IPS DF 4.7 (cell line): Measurements from ENCODE around the gene SPOCD1.

ENCODE experiments used
- DNase-seq: peaks from one replicate; pipeline ENCODE4 v3.0.0-alpha.2; 2013; ENCODE audit warnings: low spot score; ENCODE audit errors: extremely low read depth

SPOCD1 gene

DNA sequence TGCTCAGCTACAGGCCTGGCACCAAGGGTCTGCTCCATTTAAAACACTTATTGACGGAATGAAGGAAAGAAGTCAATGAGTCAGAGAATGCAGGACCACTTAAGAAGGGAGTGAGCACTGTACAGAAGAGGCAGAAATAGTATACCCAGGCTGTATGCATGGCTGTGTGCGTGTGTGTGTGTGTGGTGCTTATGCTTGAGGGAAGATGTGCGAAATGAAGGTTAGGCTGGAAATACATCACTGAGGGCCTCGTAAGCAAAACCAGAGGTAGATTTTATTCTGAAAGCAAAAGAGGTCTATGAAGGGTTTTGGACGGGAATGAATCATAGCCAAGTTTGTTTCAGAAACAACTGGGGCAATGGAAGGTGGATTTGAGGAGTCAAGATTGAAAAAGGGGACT, 42.0 kb downstream of the SPOCD1 start:
- no peak for DNase-seq

DNA sequence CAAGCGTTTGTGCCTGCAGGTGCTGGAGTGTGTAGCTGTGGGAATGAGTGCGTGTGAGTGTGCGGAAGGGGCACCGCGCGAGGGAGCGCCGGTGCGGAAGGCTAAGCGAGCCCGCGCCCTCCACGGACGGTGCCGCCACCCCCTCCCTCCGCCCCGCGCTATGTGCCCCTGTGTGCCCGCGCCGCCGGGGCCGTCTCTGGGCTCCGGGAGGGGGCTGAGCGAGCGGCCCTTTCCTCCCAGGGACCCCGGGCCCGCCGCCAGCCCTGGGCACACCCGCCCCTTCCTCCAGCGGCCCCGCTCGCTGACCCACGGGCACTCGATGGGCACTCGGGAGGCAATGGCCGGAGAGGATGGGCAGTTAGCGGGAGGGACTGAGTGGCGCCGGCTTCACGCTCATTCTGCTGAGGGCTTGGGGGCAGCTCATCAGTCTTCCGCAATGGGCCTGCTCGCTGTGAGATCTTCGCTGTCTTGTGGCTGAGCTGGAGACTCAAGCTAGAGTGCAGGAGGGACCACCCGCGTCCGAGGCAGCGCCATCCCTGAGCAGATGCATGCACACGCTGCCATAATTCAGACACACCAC, 43.1 kb downstream of the SPOCD1 start:
- DNase-seq: no peak

DNA sequence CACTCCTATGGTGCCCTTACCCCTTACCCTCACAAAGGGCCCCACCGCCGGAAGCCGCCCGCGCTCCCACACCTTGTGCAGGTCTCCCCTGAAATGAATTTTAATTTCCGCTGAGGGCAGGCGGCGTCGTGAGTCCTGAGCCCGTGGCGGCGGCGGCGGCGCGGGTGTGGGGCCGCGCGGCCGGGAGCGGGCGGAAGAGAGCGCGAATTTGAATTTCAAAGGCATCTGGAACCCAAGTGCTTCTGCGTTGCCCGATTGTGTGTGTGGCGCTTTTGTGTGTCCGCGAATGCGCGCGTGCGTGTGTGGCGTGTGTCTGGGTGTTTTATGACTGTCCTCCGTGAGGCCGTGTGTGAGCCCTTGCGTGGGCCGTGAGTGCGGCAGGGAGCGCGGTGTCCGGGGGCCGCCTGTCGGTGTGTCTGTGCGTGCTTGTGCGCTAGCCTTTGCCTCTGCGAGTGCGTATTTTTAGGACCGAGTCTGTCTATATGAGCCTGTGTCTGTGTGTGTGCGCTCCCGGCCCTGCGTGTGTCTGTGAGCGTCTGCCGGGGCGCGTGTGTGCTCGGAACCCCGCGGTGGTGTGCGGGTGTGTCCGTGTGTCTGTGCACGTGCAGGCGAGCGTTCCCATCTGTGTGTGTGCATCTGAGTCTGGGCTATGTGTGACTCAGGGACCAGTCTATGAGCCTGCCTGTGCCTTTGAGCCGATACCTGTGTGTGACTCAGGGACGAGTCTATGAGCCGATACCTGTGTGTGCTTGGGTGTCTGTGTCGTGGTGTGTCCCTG, 43.7 kb downstream of the SPOCD1 start:
- no peak for DNase-seq

GRCh38 chr1:31769720-31770390, 46.0 kb downstream of the SPOCD1 start:
- no peak for DNase-seq

- DNase-seq: no peak
Measured at GRCh38 chr1:31768939-31769704, 46.7 kb downstream of the SPOCD1 start.

GRCh38 chr1:31768407-31768907, 47.4 kb downstream of the SPOCD1 start:
- DNase-seq: no peak

DNA sequence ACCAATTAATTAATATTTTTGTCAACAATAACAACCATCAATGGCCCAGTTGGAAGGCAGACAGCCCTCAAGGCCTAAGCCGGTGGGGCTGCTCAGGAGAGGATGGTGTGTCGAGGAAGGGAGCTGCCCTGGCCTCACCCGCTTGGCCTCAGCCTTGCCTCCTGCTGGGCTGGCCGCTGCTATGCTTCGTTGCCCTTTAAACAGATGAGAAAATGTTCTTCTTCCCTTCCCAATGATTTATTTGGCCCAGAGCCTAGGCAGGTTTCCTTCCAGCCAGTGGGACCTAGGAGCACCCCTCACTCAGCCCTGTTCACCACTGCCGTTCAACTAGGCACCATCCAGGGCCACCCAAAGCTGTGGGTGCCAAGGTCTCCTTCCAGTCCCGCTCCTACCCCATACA, 48.6 kb downstream of the SPOCD1 start:
- DNase-seq: no peak

GRCh38 chr1:31765516-31765915, 50.3 kb downstream of the SPOCD1 start:
- no peak for DNase-seq

DNA sequence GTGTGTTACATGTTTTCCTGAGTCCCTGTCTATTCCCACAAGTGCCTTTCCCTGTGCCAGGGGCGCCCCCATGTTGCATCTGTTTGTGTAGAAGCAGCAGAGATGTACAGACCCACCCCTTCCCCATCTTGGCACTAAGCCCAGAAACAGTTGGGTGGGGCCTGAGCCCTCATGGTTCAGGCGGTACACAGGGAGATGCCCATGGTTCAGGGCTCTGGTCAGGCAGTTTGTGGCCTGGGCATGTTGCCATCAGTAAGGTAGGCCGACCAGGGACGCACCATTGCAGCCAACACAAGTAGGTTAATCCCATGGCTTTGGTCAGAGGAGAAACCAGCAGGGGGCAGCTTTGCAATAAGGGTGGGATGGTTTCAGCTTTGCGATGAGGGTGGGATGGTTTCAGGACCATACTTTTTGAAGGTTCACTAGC, 50.8 kb downstream of the SPOCD1 start:
- DNase-seq: no peak

DNA sequence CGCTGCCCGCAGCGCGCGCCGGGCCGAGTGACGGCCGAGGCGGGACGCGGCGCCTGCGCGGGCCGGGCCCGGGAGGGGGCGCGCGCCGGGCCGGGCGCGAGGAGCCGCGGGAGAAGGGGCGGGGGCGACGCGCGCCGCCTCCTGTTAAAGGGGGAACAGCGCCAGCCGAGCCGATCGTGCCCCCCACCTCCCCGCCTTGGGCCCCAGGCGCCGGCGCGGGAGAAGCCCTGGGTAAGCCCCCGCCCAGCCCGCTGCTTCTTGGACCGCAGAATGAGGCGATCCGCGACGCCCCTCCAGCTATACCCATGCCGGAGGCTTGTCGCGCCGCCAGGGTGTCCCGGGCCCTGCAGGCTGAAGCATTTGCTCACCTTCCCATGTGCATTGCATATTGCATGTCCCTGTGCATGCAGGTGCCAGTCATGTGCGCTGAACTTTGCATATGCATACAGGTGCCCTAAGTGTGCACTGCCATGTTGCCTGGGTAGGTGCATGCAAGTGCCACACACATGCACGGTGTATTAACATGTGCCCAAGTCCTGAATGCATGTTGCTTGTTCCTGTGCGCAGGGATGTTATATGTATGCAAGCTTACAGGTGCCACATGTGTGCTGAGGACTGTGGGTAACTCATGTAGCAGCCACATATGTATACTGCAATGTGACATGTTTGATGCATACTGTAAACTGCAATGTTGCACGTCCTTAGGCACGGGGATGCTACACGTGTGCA, 51.3 kb downstream of the SPOCD1 start, which contains the start of gene ADGRB2:
Gene ADGRB2 (minus strand): TSS at position 29 of the 729 bp plus-strand sequence. CDS start 7,119 bp downstream, outside the sequence.
- DNase-seq: no peak

GRCh38 chr1:31763671-31764311, 52.0 kb downstream of the SPOCD1 start:
- DNase-seq: no peak

DNA sequence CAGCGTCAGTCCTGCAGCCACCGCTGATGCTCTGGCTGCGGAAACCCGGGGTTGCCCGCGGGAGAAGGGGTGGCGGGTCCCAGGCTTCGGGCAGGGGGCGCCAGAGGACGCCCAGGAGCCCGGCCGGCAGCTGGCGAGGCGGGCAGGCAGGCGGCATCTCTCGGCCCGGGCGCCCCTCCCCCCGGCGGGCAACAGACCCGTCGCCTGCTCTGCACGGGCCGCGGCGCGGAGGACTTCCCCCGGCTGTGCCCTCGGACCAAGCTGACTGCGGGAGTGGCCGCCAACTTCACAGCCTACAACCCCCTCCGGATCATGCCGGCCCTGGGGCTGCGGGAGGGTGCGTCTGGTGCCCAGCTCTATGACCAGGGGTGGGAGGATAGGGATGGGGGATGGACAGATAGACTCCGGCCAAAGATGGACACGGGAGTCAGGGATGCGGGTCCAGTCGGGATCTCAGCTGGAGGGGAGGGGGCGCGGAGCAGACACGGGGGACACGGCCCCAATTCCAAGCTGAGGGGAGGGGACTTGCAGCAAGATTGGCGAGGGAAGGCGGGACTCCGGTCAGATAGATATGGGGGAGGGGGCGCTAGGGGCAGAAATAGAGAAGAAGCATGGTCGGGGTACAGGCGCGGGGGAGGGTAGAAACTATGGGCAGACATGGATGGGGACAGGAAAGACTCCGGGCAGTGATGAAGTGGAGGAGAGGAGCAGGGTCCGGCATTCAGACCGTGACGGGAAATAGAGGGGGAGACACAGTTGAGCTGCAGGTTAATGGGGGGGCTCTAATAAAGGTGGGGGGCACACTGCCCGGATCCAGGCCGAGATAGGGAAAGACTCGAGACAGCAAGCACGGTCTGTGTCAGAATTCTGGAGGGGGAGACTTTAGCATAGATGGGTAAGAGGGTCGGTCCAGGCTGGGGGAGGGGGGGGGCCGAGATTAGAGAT, 52.8 kb downstream of the SPOCD1 start:
- no peak for DNase-seq

DNA sequence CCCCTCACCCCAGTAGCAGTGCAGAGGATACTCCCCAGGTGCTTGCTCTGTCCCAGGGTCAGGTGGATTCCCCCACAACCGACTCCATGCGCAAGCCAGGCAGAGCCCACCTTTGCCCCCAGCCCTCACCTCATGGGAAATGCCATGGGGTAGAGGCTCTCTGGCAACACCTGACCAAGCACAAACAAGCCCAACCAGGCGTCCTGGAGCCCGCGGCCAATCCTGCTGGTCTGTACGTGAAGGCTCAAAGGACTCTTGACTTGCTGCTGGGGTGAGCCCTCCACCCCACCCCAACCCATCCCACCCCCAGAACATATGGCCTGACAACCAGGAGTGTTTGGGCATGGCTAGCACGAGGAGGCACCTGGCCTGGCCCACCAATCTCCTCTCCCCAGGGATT, 53.5 kb downstream of the SPOCD1 start:
- no peak for DNase-seq

DNA sequence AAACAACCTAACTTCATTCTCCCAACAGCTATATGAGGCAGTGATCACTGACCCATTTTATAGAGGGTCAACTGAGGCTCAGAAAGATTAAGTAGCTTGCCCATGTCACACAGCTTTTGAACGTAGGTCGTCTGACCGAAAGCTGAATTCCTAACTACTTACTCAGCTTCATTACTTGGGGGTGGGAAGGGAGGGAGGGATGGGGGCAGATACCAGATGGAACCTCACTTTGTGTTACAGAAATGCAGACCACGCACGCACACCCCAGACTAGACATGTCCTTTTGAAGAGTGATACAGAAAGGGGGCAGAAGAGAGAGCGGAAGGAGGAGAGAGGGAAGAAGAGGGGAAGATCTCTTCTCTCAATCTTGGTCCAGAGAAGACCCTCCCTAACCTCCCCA, 53.9 kb downstream of the SPOCD1 start:
- no peak for DNase-seq

DNA sequence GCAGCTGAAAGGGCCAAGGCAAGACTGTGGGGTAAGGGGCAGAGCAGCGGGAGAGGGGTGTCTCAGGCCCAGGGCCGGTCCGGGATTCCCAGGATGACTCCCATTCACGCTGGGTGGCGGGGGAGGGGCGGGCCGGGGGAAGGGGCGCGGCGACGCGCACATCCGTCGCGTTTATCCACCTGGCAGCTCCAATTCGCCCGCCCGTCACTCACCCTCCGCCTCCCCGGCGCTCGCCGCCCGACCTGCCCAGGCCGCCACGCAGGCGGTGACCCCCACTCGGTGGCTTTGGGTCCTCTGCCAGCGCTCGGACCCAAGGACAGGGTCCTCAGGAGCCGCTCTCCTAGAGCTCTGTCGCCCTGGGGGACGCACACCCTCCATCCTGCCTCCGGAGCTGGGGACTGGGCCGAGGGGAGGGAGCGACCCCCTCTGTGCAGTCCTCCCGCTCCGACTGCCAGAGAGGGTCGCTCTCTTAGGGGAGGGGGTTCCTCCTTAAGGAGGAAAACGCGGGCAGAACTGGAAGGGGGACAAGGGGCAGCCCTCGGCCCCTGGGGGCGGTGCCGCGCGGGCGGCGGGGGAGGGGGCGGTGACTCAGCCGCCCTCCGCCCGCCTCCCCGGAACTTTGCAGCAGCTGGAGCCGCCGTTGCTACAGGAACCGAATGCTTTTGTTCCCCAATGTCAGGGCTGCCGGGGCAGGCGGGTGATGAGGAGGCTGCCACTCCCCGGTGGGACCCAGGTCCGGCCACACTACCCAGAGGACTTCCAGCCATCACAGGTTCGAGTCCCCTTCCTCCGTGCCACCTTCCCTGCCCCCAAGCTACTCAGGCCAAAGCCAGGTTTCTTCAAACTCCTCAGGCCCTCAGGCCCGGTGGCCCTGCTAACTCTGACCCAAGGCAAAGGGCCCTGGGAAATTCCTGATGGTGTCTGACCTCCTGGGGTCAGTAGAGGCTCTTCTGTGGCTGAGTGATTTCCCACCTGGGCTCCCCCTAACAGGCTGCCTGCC, 55.1 kb downstream of the SPOCD1 start:
- DNase-seq: no peak

DNA sequence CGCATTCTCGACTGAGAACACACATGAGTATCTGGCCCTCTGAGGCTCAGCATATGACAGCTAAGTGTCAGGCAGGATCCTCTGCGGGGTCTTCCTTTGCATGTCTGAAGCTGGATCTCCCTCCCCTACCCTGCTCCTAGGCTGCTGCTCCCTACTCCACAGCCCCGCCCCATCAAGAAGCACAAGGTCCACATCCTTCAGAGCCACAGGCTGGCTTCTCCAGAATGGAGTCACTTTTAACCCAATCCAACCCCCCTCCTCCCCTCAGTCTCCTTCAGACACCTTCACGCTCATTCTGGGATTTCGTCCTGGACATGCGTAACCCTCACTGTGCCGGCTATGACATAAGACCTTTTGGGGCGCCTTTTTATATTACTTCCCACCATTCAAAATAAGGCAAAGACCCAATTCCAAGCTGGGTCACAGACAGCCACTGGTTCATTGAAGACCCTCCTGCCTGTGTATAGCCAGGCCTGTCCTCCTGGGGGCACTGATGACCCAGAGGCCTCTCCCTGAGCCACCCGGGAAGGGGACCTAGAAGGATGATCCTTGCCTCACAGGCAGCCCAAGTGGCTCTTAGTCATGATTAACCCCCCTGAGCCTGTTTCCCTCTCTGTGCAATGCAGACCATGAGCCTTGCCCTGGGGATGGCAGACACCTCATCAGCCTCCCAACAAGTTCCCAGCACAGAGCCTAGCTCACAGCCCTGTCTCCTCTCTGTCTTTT, 56.4 kb downstream of the SPOCD1 start:
- no peak for DNase-seq

- no peak for DNase-seq
Measured at GRCh38 chr1:31758823-31759222, 57.0 kb downstream of the SPOCD1 start.
